Measurements from ENCODE around the gene CUL4A. TPM values are rescaled to one million over a fixed set of nuclear protein-coding genes. Genes with fewer than 3 reads are reported as not detected.

Gene CUL4A
- 130 and 131 TPM in 2 replicates for total RNA-seq

GRCh38 chr13:113209336-113209758, at the start of gene CUL4A:
CUL4A (plus strand) TSS chr13:113209613; CDS start chr13:113209628, 15 bp downstream.

GRCh38 chr13:113208421-113209335, 735 bp upstream of the CUL4A start, which contains the start of gene PCID2:
PCID2 (minus strand) TSS chr13:113208669; CDS start chr13:113208634, 35 bp downstream.

GRCh38 chr13:113296823-113297369, 87.5 kb downstream of the CUL4A start, which contains the start of gene LAMP1:
LAMP1 (plus strand) TSS chr13:113297239; CDS start chr13:113297435, 196 bp downstream.

Small RNA genes lying within 50 kb of the gene (small RNA-seq; reads per million reads assigned to genes)
- gene AL137002.1 (not detected), gene MIR8075 (not detected)

Other genes starting within 250 kb of the CUL4A start
- 0.07 TPM in 1 of 2 replicates, not detected in the other for gene MCF2L, start 240.4 kb upstream of the CUL4A start, total RNA-seq
- not detected in 2 replicates for gene F7, start 103.8 kb upstream of the CUL4A start, total RNA-seq
- 0.40 TPM in 1 of 2 replicates, not detected in the other for gene F10, start 86.8 kb upstream of the CUL4A start, total RNA-seq
- not detected in 2 replicates for gene PROZ, start 51.0 kb upstream of the CUL4A start, total RNA-seq
- gene PCID2, start 944 bp upstream of the CUL4A start, total RNA-seq = 64.3 and 73.8 TPM in 2 replicates
- 121 and 130 TPM in 2 replicates for gene LAMP1, start 87.6 kb downstream of the CUL4A start, total RNA-seq
- gene GRTP1, start 154.5 kb downstream of the CUL4A start, total RNA-seq = 0.13 TPM in 1 of 2 replicates, not detected in the other
- 0.40 and 0.43 TPM in 2 replicates for gene ADPRHL1, start 243.9 kb downstream of the CUL4A start, total RNA-seq

Measured in thoracic aorta endothelial cell (primary cell).